Chondrocyte (in vitro differentiated cells): ENCODE measurements around the gene LPP. TPM values are rescaled to one million over a fixed set of nuclear protein-coding genes. Genes with fewer than 3 reads are reported as not detected.

Experiments used
- DNase-seq: peaks from one replicate; pipeline ENCODE4 v3.0.0; 2021; ENCODE audit warnings: mixed read lengths, low spot score
- H3K27ac Mint-ChIP-seq: one replicate; pipeline ENCODE4 v1.8.0; 2021; ENCODE audit warnings: mild to moderate bottlenecking, moderate library complexity, mixed read lengths; ENCODE audit not compliant: unreplicated experiment
- H3K27me3 Mint-ChIP-seq: 2 replicates; pipeline ENCODE4 v1.8.0; 2021; ENCODE audit warnings: low read depth, mixed read lengths
- H3K36me3 Mint-ChIP-seq: 2 replicates; pipeline ENCODE4 v1.8.0; 2021; ENCODE audit warnings: low read depth, mixed read lengths
- H3K4me1 Mint-ChIP-seq: 2 replicates; pipeline ENCODE4 v1.8.0; 2021; ENCODE audit warnings: low read depth, mild to moderate bottlenecking, mixed read lengths
- H3K4me3 Mint-ChIP-seq: one replicate; pipeline ENCODE4 v1.8.0; 2021; ENCODE audit warnings: mild to moderate bottlenecking, moderate library complexity, mixed read lengths; ENCODE audit not compliant: unreplicated experiment
- H3K9me3 Mint-ChIP-seq: 2 replicates; pipeline ENCODE4 v1.8.0; 2021; ENCODE audit warnings: low read depth, mixed read lengths
- CTCF ChIP-seq: fragments of 200-600 bp; sonication (generic); IDR thresholded peaks from 2 replicates; pipeline ENCODE4 v1.5.0; 2021; ENCODE audit warnings: antibody characterized with exemption, mild to moderate bottlenecking, moderate library complexity
- total RNA-seq: library from RNA; stranded (reverse); gene quantifications from 3 replicates; pipeline ENCODE4 v1.2.1, GENCODE V29; 2021

The LPP gene
- total RNA-seq, 1 donor from 2014 or later, result 295 TPM

GRCh38 chr3:188884299-188885043 is 730.5 kb downstream of the LPP start:
- peaks cover 3% of the 10 kb centered on the region for H3K9me3 Mint-ChIP-seq
- no peak overlapping the region for H3K4me3 Mint-ChIP-seq
- no peaks in the 10 kb centered on the region for H3K27me3 Mint-ChIP-seq
- TF ChIP-seq CTCF, result no peak
- H3K27ac Mint-ChIP-seq, result peak overlapping the region; percentile 12
- no peak for DNase-seq
- H3K36me3 Mint-ChIP-seq, result peaks cover 13% of the 10 kb centered on the region
- H3K4me1 Mint-ChIP-seq, result peaks cover 47% of the 10 kb centered on the region

GRCh38 chr3:188888321-188889053 is 734.5 kb downstream of the LPP start:
- no peak for TF ChIP-seq CTCF
- Mint-ChIP-seq H3K36me3 (peaks cover 12% of the 10 kb centered on the region), H3K4me1 (peaks cover 43% of the 10 kb centered on the region), H3K4me3 (no peak overlapping the region), H3K9me3 (peaks cover 4% of the 10 kb centered on the region), H3K27ac (peak overlapping the region; percentile 83), H3K27me3 (no peaks in the 10 kb centered on the region)
- no peak for DNase-seq

GRCh38 chr3:188889054-188889491 is 735.1 kb downstream of the LPP start:
- Mint-ChIP-seq H3K4me3 (no peak overlapping the region), H3K9me3 (peaks cover 4% of the 10 kb centered on the region), H3K27me3 (no peaks in the 10 kb centered on the region), H3K27ac (peak overlapping the region; percentile 83), H3K4me1 (peaks cover 43% of the 10 kb centered on the region), H3K36me3 (peaks cover 12% of the 10 kb centered on the region)
- no peak for TF ChIP-seq CTCF
- no peak for DNase-seq

- H3K9me3 Mint-ChIP-seq, result peaks cover 4% of the 10 kb centered on the region
- TF ChIP-seq CTCF, result no peak
- no peak overlapping the region for H3K4me3 Mint-ChIP-seq
- peaks cover 9% of the 10 kb centered on the region for H3K36me3 Mint-ChIP-seq
- H3K4me1 Mint-ChIP-seq, result peaks cover 43% of the 10 kb centered on the region
- no peak for DNase-seq
- H3K27me3 Mint-ChIP-seq, result no peaks in the 10 kb centered on the region
- peak overlapping the region; percentile 74 for H3K27ac Mint-ChIP-seq
These were observed 736.8 kb downstream of the LPP start for GRCh38 chr3:188890572-188891270.

GRCh38 chr3:188899881-188900280 is 745.9 kb downstream of the LPP start:
- DNase-seq, result no peak
- peaks cover 10% of the 10 kb centered on the region for H3K36me3 Mint-ChIP-seq
- TF ChIP-seq CTCF, result no peak
- H3K4me1 Mint-ChIP-seq, result peaks cover 45% of the 10 kb centered on the region
- H3K27me3 Mint-ChIP-seq, result no peaks in the 10 kb centered on the region
- no peak overlapping the region for H3K4me3 Mint-ChIP-seq
- H3K27ac Mint-ChIP-seq, result peak overlapping the region; percentile 9
- H3K9me3 Mint-ChIP-seq, result peaks cover 9% of the 10 kb centered on the region
